GM18868 (cell line): ENCODE data around the gene RGS11.
"Not testable (repeated sequence)": the region's sequence is repeated elsewhere in the genome, so short reads cannot be mapped to it uniquely, and the experiment has no call there.

Experiments used
- ATAC-seq: cut with Tn5 transposase; IDR thresholded peaks from one replicate; pipeline ENCODE4 v1.9.1; 2021; ENCODE audit warnings: mild to moderate bottlenecking, moderate library complexity; ENCODE audit not compliant: unreplicated experiment

The RGS11 gene

GRCh38 chr16:234468-235305 is 41.1 kb downstream of the RGS11 start, which contains the start of gene FAM234A:
TSS of gene FAM234A (plus strand) at chr16:234821. CDS start at chr16:254414, 19,593 bp downstream.
- ATAC-seq: peak; percentile 83

GRCh38 chr16:230949-231348 is 44.8 kb downstream of the RGS11 start:
- no peak for ATAC-seq

DNA sequence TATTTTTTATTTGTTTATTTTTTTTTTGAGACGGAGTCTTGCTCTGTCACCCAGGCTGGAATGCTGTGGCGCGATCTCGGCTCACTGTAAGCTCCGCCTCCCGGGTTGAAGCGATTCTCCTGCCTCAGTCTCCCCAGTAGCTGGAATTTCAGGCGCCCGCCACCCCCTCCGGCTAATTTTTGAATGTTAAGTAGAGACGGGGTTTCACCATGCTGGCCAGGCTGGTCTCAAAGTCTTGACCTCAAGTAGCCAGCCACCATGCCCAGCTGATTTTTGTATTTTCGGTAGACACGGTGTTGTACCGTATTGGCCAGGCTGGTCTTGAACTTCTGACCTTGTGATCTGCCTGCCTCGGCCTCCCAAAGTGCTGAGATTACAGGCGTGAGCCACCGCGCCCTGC is 45.4 kb downstream of the RGS11 start:
- ATAC-seq: not testable (repeated sequence)

DNA sequence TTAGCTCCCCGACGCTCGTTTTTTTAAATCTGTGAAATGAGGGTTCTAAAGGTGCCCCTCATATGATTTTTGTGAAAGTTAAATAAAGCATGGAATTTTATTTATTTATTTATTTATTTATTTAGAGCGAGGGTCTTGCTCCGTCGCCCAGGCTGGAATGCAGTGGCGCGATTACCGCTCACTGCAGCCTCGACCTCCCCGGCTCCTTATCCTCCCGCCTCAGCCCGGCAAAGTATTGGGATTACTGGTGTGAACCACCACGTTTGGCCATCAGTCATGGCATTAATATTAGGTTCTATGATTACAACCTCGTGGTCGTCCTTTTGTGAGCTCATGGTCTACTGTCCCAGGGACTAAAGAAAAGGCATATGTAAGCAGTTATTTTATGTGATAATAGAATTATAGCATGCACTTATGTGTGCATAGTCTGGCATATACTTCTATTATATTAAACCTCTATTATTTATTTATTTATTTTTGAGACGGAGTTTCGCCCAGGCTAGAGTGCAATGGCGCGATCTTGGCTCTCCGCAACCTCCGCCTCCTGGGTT is 45.9 kb downstream of the RGS11 start:
- no peak for ATAC-seq

GRCh38 chr16:228852-229730 is 46.7 kb downstream of the RGS11 start, which contains the start of gene LUC7L:
TSS of gene LUC7L (minus strand) at chr16:229449. CDS start at chr16:229339, 110 bp downstream.
- ATAC-seq: peak; percentile 78

GRCh38 chr16:228151-228851 is 47.4 kb downstream of the RGS11 start:
- ATAC-seq: peak; percentile 10

GRCh38 chr16:220021-220420 is 55.7 kb downstream of the RGS11 start:
- no peak for ATAC-seq
